BLaER1 (cell line): ENCODE results near the gene KDM4C.
"Not testable (repeated sequence)": the region's sequence is repeated elsewhere in the genome, so short reads cannot be mapped to it uniquely, and the experiment has no call there.

Experiments used
- H3K27ac ChIP-seq: shearing (Covaris generic); formaldehyde crosslinking; 2 replicates; pipeline ENCODE4 v1.8.1; 2022
- H3K27me3 ChIP-seq: shearing (Covaris generic); formaldehyde crosslinking; 2 replicates; pipeline ENCODE4 v1.8.1; 2022
- H3K36me3 ChIP-seq: shearing (Covaris generic); formaldehyde crosslinking; 2 replicates; pipeline ENCODE4 v1.8.1; 2022
- H3K4me1 ChIP-seq: shearing (Covaris generic); formaldehyde crosslinking; 2 replicates; pipeline ENCODE4 v1.8.1; 2022
- H3K4me2 ChIP-seq: shearing (Covaris generic); formaldehyde crosslinking; 2 replicates; pipeline ENCODE4 v1.8.1; 2022
- H3K4me3 ChIP-seq: shearing (Covaris generic); formaldehyde crosslinking; 2 replicates; pipeline ENCODE4 v1.8.1; 2022
- H3K9ac ChIP-seq: shearing (Covaris generic); formaldehyde crosslinking; 2 replicates; pipeline ENCODE4 v1.8.1; 2022
- H3K9me3 ChIP-seq: shearing (Covaris generic); formaldehyde crosslinking; 2 replicates; pipeline ENCODE4 v1.8.1; 2022
- H4K20me1 ChIP-seq: shearing (Covaris generic); formaldehyde crosslinking; 2 replicates; pipeline ENCODE4 v1.8.1; 2022
- Cebpa-rat ChIP-seq: shearing (Covaris generic); IDR thresholded peaks from 2 replicates; pipeline ENCODE4 v1.8.1; 2022

Gene KDM4C

GRCh38 chr9:6790866-6791265, 33.1 kb downstream of the KDM4C start:
- Histone ChIP-seq H3K27me3 (no peaks in the 10 kb centered on the region), H3K4me3 (no peak overlapping the region), H3K9ac (no peak overlapping the region), H3K36me3 (peaks cover 57% of the 10 kb centered on the region), H3K4me1 (no peaks in the 10 kb centered on the region), H3K4me2 (no peak overlapping the region), H3K27ac (no peak overlapping the region), H4K20me1 (peaks cover 60% of the 10 kb centered on the region), H3K9me3 (peaks cover 37% of the 10 kb centered on the region)
- no peak for TF ChIP-seq Cebpa-rat

GRCh38 chr9:6793203-6793602, 35.4 kb downstream of the KDM4C start:
- Histone ChIP-seq H3K27ac (no peak overlapping the region), H3K27me3 (no peaks in the 10 kb centered on the region), H3K36me3 (peaks cover 81% of the 10 kb centered on the region), H3K4me2 (no peak overlapping the region), H3K9me3 (peaks cover 58% of the 10 kb centered on the region), H3K4me1 (no peaks in the 10 kb centered on the region), H3K4me3 (no peak overlapping the region), H3K9ac (no peak overlapping the region), H4K20me1 (peaks cover 36% of the 10 kb centered on the region)
- TF ChIP-seq Cebpa-rat, result no peak

GRCh38 chr9:6794936-6795335, 37.2 kb downstream of the KDM4C start:
- H3K27ac ChIP-seq, result no peak overlapping the region
- H3K4me1 ChIP-seq, result no peaks in the 10 kb centered on the region
- H4K20me1 ChIP-seq, result peaks cover 19% of the 10 kb centered on the region
- no peak overlapping the region for H3K4me2 ChIP-seq
- no peaks in the 10 kb centered on the region for H3K27me3 ChIP-seq
- no peak for TF ChIP-seq Cebpa-rat
- peaks cover 92% of the 10 kb centered on the region for H3K36me3 ChIP-seq
- peaks cover 73% of the 10 kb centered on the region for H3K9me3 ChIP-seq
- H3K4me3 ChIP-seq, result no peak overlapping the region
- no peak overlapping the region for H3K9ac ChIP-seq

GRCh38 chr9:6802926-6803325, 45.2 kb downstream of the KDM4C start:
- Histone ChIP-seq H4K20me1 (peaks cover 17% of the 10 kb centered on the region; the same call in 1 of the 2 replicates), H3K36me3 (peaks cover 92% of the 10 kb centered on the region), H3K4me3 (no peak overlapping the region), H3K9me3 (peaks cover 41% of the 10 kb centered on the region), H3K4me2 (no peak overlapping the region), H3K27ac (no peak overlapping the region), H3K27me3 (no peaks in the 10 kb centered on the region), H3K4me1 (no peaks in the 10 kb centered on the region), H3K9ac (no peak overlapping the region)
- TF ChIP-seq Cebpa-rat, result no peak

GRCh38 chr9:6805532-6805931, 47.8 kb downstream of the KDM4C start:
- peaks cover 77% of the 10 kb centered on the region for H3K36me3 ChIP-seq
- H3K4me2 ChIP-seq, result no peak overlapping the region
- H3K9me3 ChIP-seq, result peaks cover 18% of the 10 kb centered on the region
- H3K27me3 ChIP-seq, result no peaks in the 10 kb centered on the region
- TF ChIP-seq Cebpa-rat, result no peak
- H3K4me3 ChIP-seq, result no peak overlapping the region
- H3K27ac ChIP-seq, result no peak overlapping the region
- H4K20me1 ChIP-seq, result peaks cover 17% of the 10 kb centered on the region; the same call in 1 of the 2 replicates
- H3K4me1 ChIP-seq, result no peaks in the 10 kb centered on the region
- H3K9ac ChIP-seq, result no peak overlapping the region

GRCh38 chr9:6806318-6806717, 48.5 kb downstream of the KDM4C start:
- not testable (repeated sequence) for H3K4me2 ChIP-seq, H3K27ac ChIP-seq, H3K9ac ChIP-seq, H3K27me3 ChIP-seq, H3K4me1 ChIP-seq, H3K4me3 ChIP-seq
- peaks cover 77% of the 10 kb centered on the region for H3K36me3 ChIP-seq
- peaks cover 17% of the 10 kb centered on the region; the same call in 1 of the 2 replicates for H4K20me1 ChIP-seq
- peaks cover 14% of the 10 kb centered on the region for H3K9me3 ChIP-seq

- not testable (repeated sequence) for H3K4me3 ChIP-seq, H3K27me3 ChIP-seq, H3K4me1 ChIP-seq, H3K4me2 ChIP-seq, H3K27ac ChIP-seq, H3K9ac ChIP-seq
- H4K20me1 ChIP-seq, result peaks cover 20% of the 10 kb centered on the region
- H3K9me3 ChIP-seq, result peaks cover 14% of the 10 kb centered on the region
- H3K36me3 ChIP-seq, result peaks cover 76% of the 10 kb centered on the region
Observed at GRCh38 chr9:6807669-6808068, 49.9 kb downstream of the KDM4C start.

- Histone ChIP-seq H3K4me3 (no peak overlapping the region), H3K4me1 (no peaks in the 10 kb centered on the region), H3K27me3 (no peaks in the 10 kb centered on the region), H3K4me2 (no peak overlapping the region), H3K9me3 (peaks cover 9% of the 10 kb centered on the region), H3K36me3 (peaks cover 55% of the 10 kb centered on the region), H4K20me1 (peaks cover 7% of the 10 kb centered on the region; the same call in 1 of the 2 replicates), H3K27ac (no peak overlapping the region), H3K9ac (no peak overlapping the region)
- no peak for TF ChIP-seq Cebpa-rat
Observed at GRCh38 chr9:6811436-6811835, 53.7 kb downstream of the KDM4C start.

GRCh38 chr9:6816581-6816980, 58.8 kb downstream of the KDM4C start:
- H4K20me1 ChIP-seq, result peaks cover 7% of the 10 kb centered on the region; the same call in 1 of the 2 replicates
- TF ChIP-seq Cebpa-rat, result no peak
- no peak overlapping the region for H3K4me3 ChIP-seq
- H3K4me1 ChIP-seq, result no peaks in the 10 kb centered on the region
- peaks cover 7% of the 10 kb centered on the region; the same call in 1 of the 2 replicates for H3K9me3 ChIP-seq
- no peak overlapping the region for H3K27ac ChIP-seq
- H3K9ac ChIP-seq, result no peak overlapping the region
- no peaks in the 10 kb centered on the region for H3K27me3 ChIP-seq
- no peak overlapping the region for H3K4me2 ChIP-seq
- H3K36me3 ChIP-seq, result peaks cover 45% of the 10 kb centered on the region

- H4K20me1 ChIP-seq, result 0 out of 2 replicates have a peak, but pooled peaks cover 1% of the 10 kb centered on the region
Observed at GRCh38 chr9:6818292-6818922, 60.6 kb downstream of the KDM4C start.

More at GRCh38 chr9:6818292-6818922, 60.6 kb downstream of the KDM4C start:
- H3K9me3 ChIP-seq, result peaks cover 7% of the 10 kb centered on the region; the same call in 1 of the 2 replicates
- no peak for TF ChIP-seq Cebpa-rat
- H3K27me3 ChIP-seq, result no peaks in the 10 kb centered on the region
- no peak overlapping the region for H3K27ac ChIP-seq
- H3K4me1 ChIP-seq, result no peaks in the 10 kb centered on the region
- H3K36me3 ChIP-seq, result peaks cover 48% of the 10 kb centered on the region
- H3K4me3 ChIP-seq, result no peak overlapping the region
- H3K9ac ChIP-seq, result no peak overlapping the region
- H3K4me2 ChIP-seq, result no peak overlapping the region
